Neuronal stem cell (in vitro differentiated cells): ENCODE data around the gene NR4A3.

Source experiments
- DNase-seq: peaks from one replicate; pipeline ENCODE4 v3.0.0-alpha.2; 2013; ENCODE audit warnings: low spot score
- H2AFZ ChIP-seq: one replicate; pipeline ENCODE4 v1.6.1; 2013; ENCODE audit warnings: mild to moderate bottlenecking, low read length, inconsistent platforms
- H2AK5ac ChIP-seq: 2 replicates; pipeline ENCODE4 v1.6.1; 2013; ENCODE audit warnings: low read depth, mild to moderate bottlenecking, inconsistent platforms, low read length, moderate library complexity, mixed read lengths
- H2BK120ac ChIP-seq: 2 replicates; pipeline ENCODE4 v1.6.1; 2013; ENCODE audit warnings: low read depth, mild to moderate bottlenecking, inconsistent platforms, low read length, moderate library complexity, mixed read lengths
- H2BK12ac ChIP-seq: one replicate; pipeline ENCODE4 v1.6.1; 2013; ENCODE audit warnings: low read length, inconsistent platforms
- H2BK15ac ChIP-seq: 2 replicates; pipeline ENCODE4 v1.6.1; 2013; ENCODE audit warnings: mild to moderate bottlenecking, low read length, inconsistent platforms, mixed read lengths
- H2BK5ac ChIP-seq: one replicate; pipeline ENCODE4 v1.6.1; 2013; ENCODE audit warnings: inconsistent platforms, mild to moderate bottlenecking, low read length, moderate library complexity
- H3K14ac ChIP-seq: one replicate; pipeline ENCODE4 v1.6.1; 2013; ENCODE audit warnings: low read length, inconsistent platforms
- H3K18ac ChIP-seq: 2 replicates; pipeline ENCODE4 v1.6.1; 2013; ENCODE audit warnings: low read length, inconsistent platforms
- H3K23ac ChIP-seq: 2 replicates; pipeline ENCODE4 v1.6.1; 2013; ENCODE audit warnings: low read depth, mild to moderate bottlenecking, mixed read lengths, low read length, inconsistent platforms; ENCODE audit not compliant: poor library complexity
- H3K27ac ChIP-seq: replicated peaks from 3 replicates; pipeline ENCODE4 v1.5.1; 2013; ENCODE audit warnings: low read length, inconsistent platforms
- H3K27me3 ChIP-seq, 3 experiments: 2 replicates each; pipeline ENCODE4 v1.6.1; 2013; ENCODE audit warnings: low read length in 3 of 3, mild to moderate bottlenecking in 2 of 3, inconsistent platforms in 1 of 3, low read depth in 1 of 3, mixed read lengths in 1 of 3, moderate library complexity in 1 of 3; ENCODE audit not compliant: control insufficient read depth in 3 of 3, insufficient read depth in 3 of 3
- H3K36me3 ChIP-seq, 2 donors: replicated peaks in 1 of 2; 2 replicates each; pipeline ENCODE4 v1.6.1; 2013; ENCODE audit warnings: low read length in 2 of 2; ENCODE audit not compliant: control insufficient read depth in 2 of 2, insufficient read depth in 2 of 2
- H3K4ac ChIP-seq: 2 replicates; pipeline ENCODE4 v1.6.1; 2013; ENCODE audit warnings: inconsistent platforms, mild to moderate bottlenecking, low read length, moderate library complexity
- H3K4me1 ChIP-seq, 2 donors: 1 replicate in 1 of 2; 2 replicates in 1 of 2; pipeline ENCODE4 v1.6.1; 2013; ENCODE audit warnings: low read length in 2 of 2, low read depth in 1 of 2; ENCODE audit not compliant: control insufficient read depth in 2 of 2, insufficient read depth in 1 of 2
- H3K4me2 ChIP-seq: one replicate; pipeline ENCODE4 v1.6.1; 2013; ENCODE audit warnings: mild to moderate bottlenecking, low read length, inconsistent platforms; ENCODE audit not compliant: insufficient read depth, poor library complexity, severe bottlenecking
- H3K4me3 ChIP-seq, 2 donors: 2 replicates each; pipeline ENCODE4 v1.5.1; 2013; ENCODE audit warnings: low read length in 2 of 2, mild to moderate bottlenecking in 2 of 2, inconsistent platforms in 1 of 2, moderate library complexity in 1 of 2
- H3K79me1 ChIP-seq: one replicate; pipeline ENCODE4 v1.6.1; 2013; ENCODE audit warnings: low read depth, mild to moderate bottlenecking, inconsistent platforms, low read length, moderate library complexity
- H3K9ac ChIP-seq: one replicate; pipeline ENCODE4 v1.6.1; 2013; ENCODE audit warnings: mild to moderate bottlenecking, low read depth, low read length, inconsistent platforms; ENCODE audit not compliant: poor library complexity
- H3K9me3 ChIP-seq, 2 donors: replicated peaks in 1 of 2; 2 replicates each; pipeline versions ENCODE3 to v1.6.1; 2013; ENCODE audit warnings: low read length in 2 of 2, mild to moderate bottlenecking in 2 of 2, inconsistent platforms in 1 of 2, low read depth in 1 of 2, mixed read lengths in 1 of 2, moderate library complexity in 1 of 2; ENCODE audit not compliant: control insufficient read depth in 2 of 2, insufficient read depth in 1 of 2
- H4K8ac ChIP-seq: one replicate; pipeline ENCODE4 v1.6.1; 2013; ENCODE audit warnings: low read depth, mild to moderate bottlenecking, inconsistent platforms, low read length, moderate library complexity
- H4K91ac ChIP-seq: one replicate; pipeline ENCODE4 v1.6.1; 2013; ENCODE audit warnings: low read length, low read depth, mild to moderate bottlenecking, inconsistent platforms; ENCODE audit not compliant: poor library complexity
- WGBS, 2 donors: extraction: QIAGEN DNeasy Blood & Tissue Kit; methylation state at CpG; one replicate each; pipeline ENCODE4 v1.1.7; 2013; ENCODE audit warnings: missing lambda C conversion rate in 2 of 2, mixed read lengths in 1 of 2; ENCODE audit not compliant: insufficient read length in 2 of 2, insufficient replicate concordance in 1 of 2; ENCODE audit errors: extremely low coverage in 2 of 2; 5-methylcytosine and 5-hydroxymethylcytosine counted together

NR4A3 gene

DNA sequence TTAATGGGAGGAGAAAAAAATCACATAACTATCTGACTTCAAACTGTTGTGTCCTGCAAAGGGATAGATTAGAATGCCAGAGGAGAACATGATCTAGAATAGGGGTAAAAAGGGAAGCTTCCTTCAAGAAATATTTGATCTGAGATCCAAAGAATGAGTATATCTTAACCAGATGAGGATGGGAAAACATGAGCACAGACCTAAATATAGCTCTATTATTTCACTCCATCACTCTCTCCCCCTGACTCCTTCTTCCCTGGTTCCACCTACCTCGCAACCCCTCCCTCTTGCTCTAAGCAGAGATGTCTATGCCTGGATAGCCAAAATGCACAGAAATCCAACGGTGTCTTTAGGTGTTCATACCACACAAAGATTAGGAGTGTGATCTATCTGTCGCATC lies 36.4 kb downstream of the NR4A3 start:
- Histone ChIP-seq H2BK12ac (no peak overlapping the region), H3K9me3 (no peaks in the 10 kb centered on the region), H3K36me3 (no peaks in the 10 kb centered on the region), H2AK5ac (no peak overlapping the region), H3K4me3 (no peak overlapping the region), H2AFZ (no peak overlapping the region), H3K23ac (no peak overlapping the region), H4K8ac (no peak overlapping the region), H2BK15ac (no peak overlapping the region), H3K18ac (no peak overlapping the region), H3K4me2 (no peak overlapping the region), H3K4ac (no peak overlapping the region), H3K9ac (no peak overlapping the region), H3K4me1 (peaks cover 8 to 24% of the 10 kb centered on the region in 2 donors), H2BK120ac (no peak overlapping the region), H3K14ac (no peak overlapping the region), H4K91ac (no peak overlapping the region), H2BK5ac (no peak overlapping the region), H3K27ac (no peak overlapping the region), H3K27me3 (no peaks in the 10 kb centered on the region), H3K79me1 (no peaks in the 10 kb centered on the region)
- no peak for DNase-seq
- no CpG with 5 or more reads among the region's 3 CpGs for WGBS, 2 donors

- Histone ChIP-seq H3K27ac (no peak overlapping the region), H2AK5ac (no peak overlapping the region), H3K4ac (no peak overlapping the region), H2BK120ac (no peak overlapping the region), H3K23ac (no peak overlapping the region), H2BK12ac (no peak overlapping the region), H3K9me3 (no peaks in the 10 kb centered on the region), H3K27me3 (no peaks in the 10 kb centered on the region), H4K91ac (no peak overlapping the region), H4K8ac (no peak overlapping the region), H2BK5ac (no peak overlapping the region), H3K36me3 (no peaks in the 10 kb centered on the region), H3K9ac (no peak overlapping the region), H3K14ac (no peak overlapping the region), H3K18ac (no peak overlapping the region), H3K4me3 (no peak overlapping the region), H3K79me1 (no peaks in the 10 kb centered on the region), H3K4me2 (peak overlapping the region; percentile 15), H3K4me1 (peaks cover 13 to 32% of the 10 kb centered on the region in 2 donors), H2BK15ac (no peak overlapping the region), H2AFZ (peak overlapping the region; percentile 76)
- peak; percentile 30 for DNase-seq
- WGBS, 2 donors = no CpG with 5 or more reads among the region's 5 CpGs
Measured at GRCh38 chr9:99859243-99859980, 37.7 kb downstream of the NR4A3 start.

- Histone ChIP-seq H3K27ac (no peak overlapping the region), H3K18ac (no peak overlapping the region), H3K27me3 (no peaks in the 10 kb centered on the region), H2AFZ (peak overlapping the region; percentile 2), H3K4me2 (no peak overlapping the region), H2BK12ac (no peak overlapping the region), H2AK5ac (no peak overlapping the region), H4K91ac (no peak overlapping the region), H3K14ac (no peak overlapping the region), H4K8ac (no peak overlapping the region), H3K9ac (no peak overlapping the region), H3K4me3 (no peak overlapping the region), H3K4ac (no peak overlapping the region), H2BK120ac (no peak overlapping the region), H2BK15ac (no peak overlapping the region), H2BK5ac (no peak overlapping the region), H3K79me1 (no peaks in the 10 kb centered on the region), H3K4me1 (peaks cover 13 to 32% of the 10 kb centered on the region in 2 donors), H3K36me3 (no peaks in the 10 kb centered on the region), H3K9me3 (no peaks in the 10 kb centered on the region), H3K23ac (no peak overlapping the region)
- no peak for DNase-seq
- no CpG with 5 or more reads among the region's 1 CpG for WGBS, 2 donors
Measured at GRCh38 chr9:99860266-99860665, 38.6 kb downstream of the NR4A3 start.

DNA sequence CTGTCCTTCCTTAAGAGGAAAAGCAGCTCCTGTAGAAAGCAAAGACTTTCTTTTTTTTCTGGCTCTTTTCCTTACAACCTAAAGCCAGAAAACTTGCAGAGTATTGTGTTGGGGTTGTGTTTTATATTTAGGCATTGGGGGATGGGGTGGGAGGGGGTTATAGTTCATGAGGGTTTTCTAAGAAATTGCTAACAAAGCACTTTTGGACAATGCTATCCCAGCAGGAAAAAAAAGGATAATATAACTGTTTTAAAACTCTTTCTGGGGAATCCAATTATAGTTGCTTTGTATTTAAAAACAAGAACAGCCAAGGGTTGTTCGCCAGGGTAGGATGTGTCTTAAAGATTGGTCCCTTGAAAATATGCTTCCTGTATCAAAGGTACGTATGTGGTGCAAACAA lies 42.3 kb downstream of the NR4A3 start:
- Histone ChIP-seq H2BK120ac (no peak overlapping the region), H3K27me3 (no peaks in the 10 kb centered on the region), H2BK12ac (no peak overlapping the region), H3K4me1 (peaks cover 13 to 35% of the 10 kb centered on the region in 2 donors), H3K27ac (no peak overlapping the region), H3K9ac (no peak overlapping the region), H3K14ac (no peak overlapping the region), H4K91ac (no peak overlapping the region), H3K4me3 (no peak overlapping the region), H3K4me2 (no peak overlapping the region), H2AFZ (peak overlapping the region; percentile 11), H3K79me1 (no peaks in the 10 kb centered on the region), H2BK5ac (no peak overlapping the region), H4K8ac (no peak overlapping the region), H2AK5ac (no peak overlapping the region), H2BK15ac (no peak overlapping the region), H3K4ac (no peak overlapping the region), H3K18ac (no peak overlapping the region), H3K36me3 (no peaks in the 10 kb centered on the region), H3K23ac (no peak overlapping the region), H3K9me3 (no peaks in the 10 kb centered on the region)
- WGBS, 2 donors = no CpG with 5 or more reads among the region's 2 CpGs
- DNase-seq = no peak
